ENCODE data around the gene ACOT7. TPM values are rescaled to one million over a fixed set of nuclear protein-coding genes. Genes with fewer than 3 reads are reported as not detected.

The ACOT7 gene
- total RNA-seq, 6 donors from 2014 or later = 8.2 to 33.4 (median 26.5) TPM

- H3K9me3 ChIP-seq = no peaks in the 10 kb centered on the region
- WGBS, 2 donors = 87% methylated on average over 3 of the region's 4 CpGs; no CpG with 5 or more reads in 1 of the 2 donors
- H3K27ac ChIP-seq = no peak overlapping the region
- H3K4me1 ChIP-seq = peaks cover 0 to 13% (median 8%) of the 10 kb centered on the region in 4 donors
- ATAC-seq (ENCODE audit: low FRiP score in 2 of 2) (no peak), DNase-seq (peak in 1 of 2 donors; percentile 41)
- peaks cover 0 to 6% (median 0%) of the 10 kb centered on the region in 4 donors for H3K36me3 ChIP-seq
- H3K4me3 ChIP-seq = no peak overlapping the region
- peaks cover 0 to 19% (median 7%) of the 10 kb centered on the region in 4 donors for H3K27me3 ChIP-seq
- TF ChIP-seq CTCF (IDR thresholded peaks at IDR 0.05) (no peak), EP300 (IDR thresholded peaks at IDR 0.05) (no peak), POLR2AphosphoS5 (IDR thresholded peaks at IDR 0.05) (no peak), POLR2A (IDR thresholded peaks at IDR 0.05) (no peak)
Observed at GRCh38 chr1:6252374-6252710, 141.2 kb downstream of the ACOT7 start.

GRCh38 chr1:6251681-6252373 lies 141.7 kb downstream of the ACOT7 start:
- H3K4me3 ChIP-seq = no peak overlapping the region
- no peak overlapping the region for H3K27ac ChIP-seq
- 72 to 92% methylated on average over 4 to 15 of the region's 15 CpGs for WGBS, 2 donors
- H3K36me3 ChIP-seq = peaks cover 0 to 6% (median 0%) of the 10 kb centered on the region in 4 donors
- H3K4me1 ChIP-seq = peaks cover 0 to 16% (median 10%) of the 10 kb centered on the region in 4 donors
- no peak for TF ChIP-seq POLR2AphosphoS5 (IDR thresholded peaks at IDR 0.05)
- TF ChIP-seq POLR2A (IDR thresholded peaks at IDR 0.05) = no peak
- no peak for TF ChIP-seq CTCF (IDR thresholded peaks at IDR 0.05)
- TF ChIP-seq EP300 (IDR thresholded peaks at IDR 0.05) = no peak
- DNase-seq (no peak), ATAC-seq (ENCODE audit: low FRiP score in 2 of 2) (no peak)
- no peaks in the 10 kb centered on the region for H3K9me3 ChIP-seq
- peaks cover 0 to 19% (median 7%) of the 10 kb centered on the region in 4 donors for H3K27me3 ChIP-seq

- peaks cover 0 to 6% (median 0%) of the 10 kb centered on the region in 4 donors for H3K36me3 ChIP-seq
- 59 to 83% methylated on average over 9 to 15 of the region's 19 CpGs for WGBS, 2 donors
- ATAC-seq (ENCODE audit: low FRiP score in 2 of 2) (no peak), DNase-seq (peak in 1 of 2 donors; percentile 73)
- H3K4me1 ChIP-seq = peaks cover 1 to 22% (median 16%) of the 10 kb centered on the region in 4 donors
- peaks cover 0 to 24% (median 9%) of the 10 kb centered on the region in 4 donors for H3K27me3 ChIP-seq
- no peaks in the 10 kb centered on the region for H3K9me3 ChIP-seq
- no peak overlapping the region for H3K4me3 ChIP-seq
- no peak overlapping the region for H3K27ac ChIP-seq
- TF ChIP-seq EP300 (IDR thresholded peaks at IDR 0.05) (no peak), POLR2A (IDR thresholded peaks at IDR 0.05) (no peak), POLR2AphosphoS5 (IDR thresholded peaks at IDR 0.05) (no peak), CTCF (IDR thresholded peaks at IDR 0.05) (no peak)
Observed at GRCh38 chr1:6251233-6251632, 142.3 kb downstream of the ACOT7 start.

GRCh38 chr1:6249739-6250689 lies 143.6 kb downstream of the ACOT7 start:
- H3K9me3 ChIP-seq = no peaks in the 10 kb centered on the region
- peaks cover 0 to 6% (median 0%) of the 10 kb centered on the region in 4 donors for H3K36me3 ChIP-seq
- H3K4me1 ChIP-seq = peaks cover 10 to 34% (median 27%) of the 10 kb centered on the region in 4 donors
- no peak overlapping the region for H3K4me3 ChIP-seq
- TF ChIP-seq CTCF (IDR thresholded peaks at IDR 0.05) (no peak), POLR2A (IDR thresholded peaks at IDR 0.05) (no peak), EP300 (IDR thresholded peaks at IDR 0.05) (no peak)
- WGBS, 2 donors = 24 to 70% methylated on average over 2 to 9 of the region's 71 CpGs
- DNase-seq = peak in 1 of 2 donors; percentile 84
- no peak for ATAC-seq (ENCODE audit: low FRiP score in 2 of 2)
- H3K27ac ChIP-seq = no peak overlapping the region
- H3K27me3 ChIP-seq = peaks cover 0 to 37% (median 16%) of the 10 kb centered on the region in 4 donors
